K562 (cell line): Measurements from ENCODE around the gene HNRNPF. TPM values are rescaled to one million over a fixed set of nuclear protein-coding genes. Genes with fewer than 3 reads are reported as not detected.

ENCODE experiments used
- CBX3 ChIP-seq, 2 experiments: IDR thresholded peaks; 1 replicate in 1 of 2; 2 replicates in 1 of 2; pipeline ENCODE4 v1.6.1; 2012; ENCODE audit warnings: inconsistent platforms in 2 of 2, low read length in 2 of 2, borderline replicate concordance in 1 of 2, control low read depth in 1 of 2
- CEBPB ChIP-seq: fragments of 450-650 bp; IDR thresholded peaks from 2 replicates; pipeline ENCODE4 v1.6.1; 2016; ENCODE audit warnings: missing genetic modification characterization, missing compliant biosample characterization
- CHCHD3 ChIP-seq: fragments of 250-450 bp; sonication (Bioruptor Pico); IDR thresholded peaks from 2 replicates; pipeline ENCODE4 v2.1.2; 2022; ENCODE audit warnings: mild to moderate bottlenecking
- CREB5 ChIP-seq: fragments of 250-450 bp; sonication (Bioruptor Pico); IDR thresholded peaks from 2 replicates; pipeline ENCODE4 v1.5.0; 2020; ENCODE audit warnings: mild to moderate bottlenecking
- CTCFL ChIP-seq: IDR thresholded peaks from 2 replicates; pipeline ENCODE4 v1.6.1; 2011; ENCODE audit warnings: borderline replicate concordance, low read depth, mild to moderate bottlenecking, moderate library complexity, low read length; ENCODE audit not compliant: insufficient read depth, poor library complexity, severe bottlenecking
- HDAC6 ChIP-seq: IDR thresholded peaks from 2 replicates; pipeline ENCODE4 v1.6.1; 2012; ENCODE audit warnings: low read depth, mild to moderate bottlenecking, control low read depth, inconsistent platforms, low read length, moderate library complexity
- HMGXB4 ChIP-seq: sonication (generic); formaldehyde crosslinking; IDR thresholded peaks from 2 replicates; pipeline ENCODE4 v1.8.1; 2023; ENCODE audit warnings: mild to moderate bottlenecking, missing genetic modification reagents
- REST ChIP-seq, 2 experiments: fragments of 450-650 bp; formaldehyde crosslinking in 1 of 2; IDR thresholded peaks; 2 replicates each; pipeline versions ENCODE4 v1.4.0 to v1.6.1; 2014 to 2020; ENCODE audit warnings: mild to moderate bottlenecking in 2 of 2, borderline replicate concordance in 1 of 2, low read depth in 1 of 2
- TOE1 ChIP-seq, 2 experiments: fragments of 450-650 bp in 1 of 2; sonication (generic) in 1 of 2; formaldehyde crosslinking in 1 of 2; IDR thresholded peaks; 2 replicates each; pipeline versions ENCODE4 v1.7.1 to v1.8.0; 2016 to 2022; ENCODE audit warnings: borderline replicate concordance in 2 of 2, mild to moderate bottlenecking in 2 of 2, antibody characterized with exemption in 1 of 2, inconsistent platforms in 1 of 2, low read depth in 1 of 2, missing genetic modification reagents in 1 of 2, moderate library complexity in 1 of 2
- ZNF263 ChIP-seq: sonication (generic); formaldehyde crosslinking; IDR thresholded peaks from 2 replicates; pipeline ENCODE4 v1.8.0; 2022; ENCODE audit warnings: mild to moderate bottlenecking, missing genetic modification reagents, borderline replicate concordance
- ZNF507 ChIP-seq: conservative IDR thresholded peaks from 2 replicates; pipeline ENCODE4 v1.6.1; 2017; ENCODE audit warnings: missing genetic modification characterization, missing compliant biosample characterization
- polyA plus RNA-seq, 8 experiments: library from polyadenylated mRNA; depleted of rRNA in 4 of 8; stranded (reverse) in 5 of 8; unstranded in 3 of 8; fragments of >200 nt; fragmentation: Nextera tagmentation in 2 of 8; fragmentation: Illumina TruSeq in 1 of 8; extraction: Ambion mirVana in 2 of 8; extraction: Trizol in 1 of 8; gene quantifications; 2 replicates each; pipeline versions ENCODE4 v1.2.1 to v1.2.3, GENCODE V29; 2011 to 2014; ENCODE audit warnings: inconsistent platforms in 1 of 8, missing spikeins in 1 of 8
- total RNA-seq, 7 experiments: library from RNA; depleted of rRNA in 6 of 7; stranded (reverse); fragments of >200 nt in 6 of 7; fragmentation: Illumina TruSeq in 2 of 7; extraction: Trizol in 2 of 7; gene quantifications; 2 replicates each; pipeline versions ENCODE4 v1.2.1 to v1.2.3, GENCODE V29; 2011 to 2021; ENCODE audit warnings: low replicate concordance in 1 of 7

The HNRNPF gene
- total and polyA plus RNA-seq, 9 of the 15 experiments (the other 6 are each of a cell fraction or from before 2014, with no cell fraction given) = 192 to 489 (median 416) TPM

- TF ChIP-seq CTCFL = no peak
- TF ChIP-seq CBX3 (IDR thresholded peaks at IDR 0.05; ENCODE audit: borderline replicate concordance in 1 of 2, low read length in 2 of 2) = peak in 1 of 2 experiments; percentile 16; a peak in 1 of 3 replicates
- TF ChIP-seq REST (IDR thresholded peaks at IDR 0.05; ENCODE audit: borderline replicate concordance) = no peak
- TF ChIP-seq REST (CRISPR knock-in tag; IDR thresholded peaks at IDR 0.05; ENCODE audit: low read depth) = peak; percentile 67; the same call in 1 of the 2 replicates
- TF ChIP-seq CHCHD3 (CRISPR knock-in tag) = no peak
- TF ChIP-seq TOE1 (IDR thresholded peaks at IDR 0.05; ENCODE audit: borderline replicate concordance) = no peak
- TF ChIP-seq TOE1 (CRISPR knock-in tag; IDR thresholded peaks at IDR 0.05; ENCODE audit: borderline replicate concordance, low read depth) = no peak
- 0 out of 2 replicates have a peak, but pooled peaks have one; percentile 31 for TF ChIP-seq HMGXB4 (CRISPR knock-in tag)
- TF ChIP-seq CEBPB (tag) = peak; percentile 15; the same call in 1 of the 2 replicates
- TF ChIP-seq ZNF507 (tag) = no peak
- TF ChIP-seq HDAC6 = no peak
- TF ChIP-seq ZNF263 (CRISPR knock-in tag) = peak; percentile 80
- TF ChIP-seq CREB5 (CRISPR knock-in tag) = no peak
These were observed 561 bp upstream of the HNRNPF start (continued) for GRCh38 chr10:43409385-43410109.
